ENCODE measurements around the gene CLEC17A. TPM values are rescaled to one million over a fixed set of nuclear protein-coding genes. Genes with fewer than 3 reads are reported as not detected.
"Not testable (repeated sequence)": the region's sequence is repeated elsewhere in the genome, so short reads cannot be mapped to it uniquely, and the experiment has no call there.

The CLEC17A gene
- total RNA-seq, 4 donors from 2014 or later = not detected

DNA sequence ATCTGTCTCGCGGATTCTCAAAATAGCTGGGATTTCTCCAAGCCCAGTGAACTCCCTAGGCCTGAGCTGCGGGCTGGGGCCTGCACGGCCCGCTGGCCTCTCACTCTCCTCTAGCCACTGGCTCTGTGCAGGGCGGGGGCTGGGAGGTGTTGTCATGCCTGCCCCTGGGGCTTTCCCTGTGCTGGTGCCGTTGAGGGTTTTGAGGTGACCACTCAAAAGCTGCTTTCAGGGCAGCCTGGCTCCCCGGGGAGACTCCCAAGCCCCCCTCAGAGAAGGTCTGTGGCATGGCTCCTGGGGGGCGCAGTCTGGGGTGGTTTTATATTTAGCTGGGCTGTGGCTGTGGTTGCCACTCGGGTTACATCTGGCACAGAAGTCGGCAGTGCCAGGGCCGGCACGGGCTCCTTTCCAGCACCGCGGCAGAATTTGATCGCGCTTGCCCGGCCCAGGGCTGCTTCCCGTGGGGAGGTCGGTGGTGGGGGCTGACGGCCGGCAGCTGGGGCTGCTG lies 21.0 kb upstream of the CLEC17A start:
- H3K36me3 ChIP-seq = peaks cover 29% of the 10 kb centered on the region
- TF ChIP-seq POLR2AphosphoS5 (IDR thresholded peaks at IDR 0.05) (no peak), EP300 (IDR thresholded peaks at IDR 0.05) (no peak), POLR2A (IDR thresholded peaks at IDR 0.05) (no peak)
- TF ChIP-seq, protein P1, sequence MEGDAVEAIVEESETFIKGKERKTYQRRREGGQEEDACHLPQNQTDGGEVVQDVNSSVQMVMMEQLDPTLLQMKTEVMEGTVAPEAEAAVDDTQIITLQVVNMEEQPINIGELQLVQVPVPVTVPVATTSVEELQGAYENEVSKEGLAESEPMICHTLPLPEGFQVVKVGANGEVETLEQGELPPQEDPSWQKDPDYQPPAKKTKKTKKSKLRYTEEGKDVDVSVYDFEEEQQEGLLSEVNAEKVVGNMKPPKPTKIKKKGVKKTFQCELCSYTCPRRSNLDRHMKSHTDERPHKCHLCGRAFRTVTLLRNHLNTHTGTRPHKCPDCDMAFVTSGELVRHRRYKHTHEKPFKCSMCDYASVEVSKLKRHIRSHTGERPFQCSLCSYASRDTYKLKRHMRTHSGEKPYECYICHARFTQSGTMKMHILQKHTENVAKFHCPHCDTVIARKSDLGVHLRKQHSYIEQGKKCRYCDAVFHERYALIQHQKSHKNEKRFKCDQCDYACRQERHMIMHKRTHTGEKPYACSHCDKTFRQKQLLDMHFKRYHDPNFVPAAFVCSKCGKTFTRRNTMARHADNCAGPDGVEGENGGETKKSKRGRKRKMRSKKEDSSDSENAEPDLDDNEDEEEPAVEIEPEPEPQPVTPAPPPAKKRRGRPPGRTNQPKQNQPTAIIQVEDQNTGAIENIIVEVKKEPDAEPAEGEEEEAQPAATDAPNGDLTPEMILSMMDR (IDR thresholded peaks at IDR 0.05) = no peak
- WGBS = 32% methylated on average over 6 of the region's 22 CpGs
- peak overlapping the region; percentile 18 for H3K4me3 ChIP-seq
- no peak for DNase-seq (ENCODE audit: low spot score in 2 of 2)
- H3K4me1 ChIP-seq = peaks cover 72% of the 10 kb centered on the region
- H3K27ac ChIP-seq = peak overlapping the region; percentile 68
- no peaks in the 10 kb centered on the region for H3K27me3 ChIP-seq
- H3K9me3 ChIP-seq = no peaks in the 10 kb centered on the region

DNA sequence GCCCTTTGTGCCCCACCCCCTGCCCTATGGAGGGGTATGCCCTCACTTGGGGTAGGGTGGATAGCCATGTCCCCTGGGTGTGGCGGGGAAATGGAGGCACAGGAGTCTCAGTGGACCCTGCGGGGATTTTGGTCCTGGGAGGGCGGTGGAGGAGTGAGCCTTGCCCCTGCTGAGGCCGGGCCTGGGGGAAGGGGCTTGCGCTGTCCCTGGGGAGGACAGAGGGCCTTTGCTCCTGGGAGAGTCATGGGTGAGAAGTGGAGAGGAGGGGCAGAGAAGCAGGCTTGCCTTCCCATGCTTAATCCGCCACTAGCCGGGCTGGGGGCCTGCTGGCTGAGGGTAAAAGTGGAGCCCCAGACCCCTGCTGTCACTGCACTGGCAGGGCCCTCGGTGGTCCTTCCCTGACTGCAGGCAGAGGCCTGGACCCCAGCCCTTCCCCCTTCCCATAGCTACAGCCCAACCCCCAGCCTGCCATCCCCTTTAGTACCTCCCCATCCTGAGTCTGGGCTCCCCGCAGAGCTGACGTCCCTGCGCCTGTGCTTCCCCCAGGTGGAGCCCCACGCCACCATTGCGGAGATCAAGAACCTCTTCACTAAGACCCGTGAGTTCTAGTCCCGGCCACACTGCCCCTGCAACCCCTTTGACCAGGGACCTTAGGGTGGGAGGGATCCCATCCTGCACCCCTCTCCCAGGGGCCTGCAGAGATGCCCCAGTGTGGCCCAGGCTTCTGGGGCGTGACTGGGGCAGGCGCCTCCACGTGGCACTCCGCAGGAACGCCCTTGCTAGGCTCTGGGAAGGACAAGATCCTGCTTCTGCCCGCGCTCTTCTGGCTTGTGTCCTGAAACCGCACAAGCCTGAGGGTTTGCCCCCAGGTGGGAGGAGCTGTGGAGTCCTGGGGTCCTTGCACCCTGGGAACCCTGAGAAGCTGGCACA lies 20.0 kb upstream of the CLEC17A start:
- Histone ChIP-seq H3K4me1 (peaks cover 65% of the 10 kb centered on the region), H3K4me3 (peak overlapping the region; percentile 18), H3K27me3 (no peaks in the 10 kb centered on the region), H3K9me3 (no peaks in the 10 kb centered on the region), H3K27ac (peak overlapping the region; percentile 68), H3K36me3 (peaks cover 35% of the 10 kb centered on the region)
- DNase-seq (ENCODE audit: low spot score in 2 of 2) = no peak
- WGBS = 90% methylated on average over 8 of the region's 23 CpGs
- TF ChIP-seq POLR2A (IDR thresholded peaks at IDR 0.05) (no peak), EP300 (IDR thresholded peaks at IDR 0.05) (no peak), POLR2AphosphoS5 (IDR thresholded peaks at IDR 0.05) (no peak)
- TF ChIP-seq, protein P1 (IDR thresholded peaks at IDR 0.05) = no peak

DNA sequence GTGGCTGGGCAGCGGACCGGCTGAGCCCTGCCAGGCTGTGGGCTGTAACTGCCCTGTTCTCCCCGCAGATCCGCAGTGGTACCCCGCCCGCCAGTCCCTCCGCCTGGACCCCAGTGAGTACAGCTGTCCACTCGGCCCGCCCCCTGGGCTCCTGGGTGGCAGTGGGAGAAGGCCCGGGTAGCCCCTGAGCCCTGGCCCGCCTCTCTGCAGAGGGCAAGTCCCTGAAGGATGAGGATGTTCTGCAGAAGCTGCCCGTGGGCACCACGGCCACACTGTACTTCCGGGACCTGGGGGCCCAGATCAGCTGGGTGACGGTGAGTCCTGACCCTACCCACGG lies 19.3 kb upstream of the CLEC17A start:
- peaks cover 59% of the 10 kb centered on the region for H3K4me1 ChIP-seq
- TF ChIP-seq, protein P1 (IDR thresholded peaks at IDR 0.05) = no peak
- no peak for TF ChIP-seq POLR2AphosphoS5 (IDR thresholded peaks at IDR 0.05)
- TF ChIP-seq POLR2A (IDR thresholded peaks at IDR 0.05) = no peak
- no peak for TF ChIP-seq EP300 (IDR thresholded peaks at IDR 0.05)
- peaks cover 35% of the 10 kb centered on the region for H3K36me3 ChIP-seq
- peak overlapping the region; percentile 68 for H3K27ac ChIP-seq
- H3K9me3 ChIP-seq = no peaks in the 10 kb centered on the region
- H3K27me3 ChIP-seq = no peaks in the 10 kb centered on the region
- WGBS = 75% methylated on average over 1 of the region's 16 CpGs
- H3K4me3 ChIP-seq = no peak overlapping the region
- no peak for DNase-seq (ENCODE audit: low spot score in 2 of 2)

DNA sequence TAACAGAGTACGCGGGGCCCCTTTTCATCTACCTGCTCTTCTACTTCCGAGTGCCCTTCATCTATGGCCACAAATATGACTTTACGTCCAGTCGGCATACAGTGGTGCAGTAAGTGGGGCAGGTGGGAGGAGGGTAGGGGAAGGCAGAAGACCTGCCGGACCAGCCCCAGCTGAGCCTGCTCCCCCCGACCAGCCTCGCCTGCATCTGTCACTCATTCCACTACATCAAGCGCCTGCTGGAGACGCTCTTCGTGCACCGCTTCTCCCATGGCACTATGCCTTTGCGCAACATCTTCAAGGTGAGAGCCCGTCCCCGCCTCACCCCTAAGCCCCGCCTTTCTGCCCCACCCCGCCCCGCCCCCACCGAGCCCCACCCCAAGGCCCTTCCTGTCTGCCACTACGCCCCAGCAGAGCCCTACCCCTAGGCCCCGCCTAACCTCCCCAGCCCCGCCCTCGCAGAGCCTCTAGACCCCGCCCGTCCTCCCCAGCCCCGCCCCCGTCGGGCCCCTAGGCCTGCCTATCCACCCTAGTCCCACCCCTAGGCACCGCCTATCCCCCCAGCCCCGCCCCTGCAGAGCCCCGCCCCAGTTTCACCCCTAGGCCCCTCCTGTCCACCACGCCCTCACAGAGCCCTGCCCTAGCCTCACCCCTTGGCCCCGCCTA lies 18.8 kb upstream of the CLEC17A start:
- H3K4me1 ChIP-seq = peaks cover 53% of the 10 kb centered on the region
- DNase-seq (ENCODE audit: low spot score in 2 of 2) = peak in 1 of 2 donors; percentile 72
- WGBS = 70% methylated on average over 26 of the region's 33 CpGs
- H3K9me3 ChIP-seq = no peaks in the 10 kb centered on the region
- no peak overlapping the region for H3K4me3 ChIP-seq
- peak overlapping the region; percentile 68 for H3K27ac ChIP-seq
- TF ChIP-seq, protein P1 (IDR thresholded peaks at IDR 0.05) = no peak
- no peak for TF ChIP-seq POLR2AphosphoS5 (IDR thresholded peaks at IDR 0.05)
- no peak for TF ChIP-seq EP300 (IDR thresholded peaks at IDR 0.05)
- no peak for TF ChIP-seq POLR2A (IDR thresholded peaks at IDR 0.05)
- peaks cover 35% of the 10 kb centered on the region for H3K36me3 ChIP-seq
- no peaks in the 10 kb centered on the region for H3K27me3 ChIP-seq

DNA sequence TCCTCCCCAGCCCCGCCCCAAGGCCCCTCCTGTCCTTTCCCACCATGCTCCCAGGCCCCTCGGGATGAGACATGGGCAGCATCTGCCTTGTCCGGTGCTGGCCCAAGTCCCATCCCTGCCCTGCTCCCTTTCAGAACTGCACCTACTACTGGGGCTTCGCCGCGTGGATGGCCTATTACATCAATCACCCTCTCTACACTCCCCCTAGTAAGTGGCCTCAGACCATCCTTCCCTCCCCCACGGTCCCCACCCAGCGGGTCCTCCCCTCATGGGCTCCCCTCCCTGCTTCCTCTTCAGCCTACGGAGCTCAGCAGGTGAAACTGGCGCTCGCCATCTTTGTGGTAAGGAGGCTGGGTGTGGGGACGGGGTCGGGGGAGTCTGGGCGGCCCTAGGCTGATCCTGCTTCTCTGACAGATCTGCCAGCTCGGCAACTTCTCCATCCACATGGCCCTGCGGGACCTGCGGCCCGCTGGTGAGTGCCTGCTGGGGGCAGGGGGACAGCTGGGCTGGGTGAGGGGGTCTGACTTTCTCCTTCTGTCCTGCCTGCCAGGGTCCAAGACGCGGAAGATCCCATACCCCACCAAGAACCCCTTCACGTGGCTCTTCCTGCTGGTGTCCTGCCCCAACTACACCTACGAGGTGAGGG lies 18.1 kb upstream of the CLEC17A start:
- not testable (repeated sequence) for H3K4me3 ChIP-seq; DNase-seq (ENCODE audit: low spot score in 2 of 2); H3K27me3 ChIP-seq; H3K9me3 ChIP-seq
- Histone ChIP-seq H3K36me3 (peaks cover 35% of the 10 kb centered on the region), H3K27ac (peak overlapping the region; percentile 47), H3K4me1 (peaks cover 47% of the 10 kb centered on the region)
- 70% methylated on average over 19 of the region's 22 CpGs for WGBS
